Measurements from ENCODE around the gene APCDD1. TPM values are rescaled to one million over a fixed set of nuclear protein-coding genes. Genes with fewer than 3 reads are reported as not detected.

The APCDD1 gene
- total and polyA plus RNA-seq, 2 of the 13 experiments (the other 11 are each of a cell fraction or from before 2014, with no cell fraction given) = 2.1 to 8.6 TPM

DNA sequence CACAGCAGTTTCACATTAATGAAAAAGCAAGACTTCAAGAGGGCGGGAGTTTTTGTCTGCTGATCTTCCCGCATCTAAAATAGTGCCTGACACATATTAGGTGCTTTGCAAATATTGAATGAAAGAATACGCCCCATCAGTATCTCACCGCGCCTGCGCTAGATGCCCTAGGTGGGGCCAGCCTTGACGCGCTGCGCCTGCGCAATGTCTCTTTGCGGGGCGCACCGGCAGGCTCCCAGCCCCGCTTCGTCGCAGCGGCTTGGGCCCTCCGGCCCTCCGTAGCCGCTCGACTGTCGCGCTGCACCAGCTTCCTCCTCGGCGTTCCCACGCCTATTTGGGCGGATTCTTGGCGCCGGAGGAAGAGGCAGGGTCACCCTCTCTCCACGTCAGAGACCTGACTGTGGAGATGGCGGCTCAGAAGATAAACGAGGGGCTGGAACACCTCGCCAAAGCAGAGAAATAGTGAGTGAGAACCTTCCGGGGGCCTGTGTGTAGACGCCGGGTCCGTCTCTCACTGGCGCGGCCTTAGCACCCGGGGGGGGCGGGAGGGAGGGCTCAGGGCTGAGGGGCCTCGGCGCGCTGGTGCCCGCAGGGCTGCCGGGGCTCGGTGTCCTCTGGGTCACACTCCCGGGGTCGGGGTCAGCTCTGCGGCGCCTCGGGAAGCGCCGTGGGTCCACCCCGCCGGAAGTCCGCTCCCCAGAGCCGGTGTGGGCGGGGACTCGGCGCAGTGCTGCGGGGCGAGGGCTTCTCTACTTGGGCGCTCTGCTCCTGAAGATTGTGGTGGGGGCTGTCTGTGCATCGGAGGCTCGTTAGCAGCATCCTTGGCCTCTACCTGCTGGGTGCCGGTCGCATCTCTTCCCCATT lies 71.5 kb downstream of the APCDD1 start, which contains the start of gene NAPG (continued):
- TF ChIP-seq REPIN1 (CRISPR knock-in tag; IDR thresholded peaks at IDR 0.05; ENCODE audit: borderline replicate concordance, low read depth) (peak; percentile 55; the same call in 1 of the 2 replicates), FIP1L1 (IDR thresholded peaks at IDR 0.05; ENCODE audit: borderline replicate concordance, insufficient read depth, low read depth, low read length) (no peak), REXO4 (CRISPR knock-in tag; IDR thresholded peaks at IDR 0.05; ENCODE audit: borderline replicate concordance) (no peak), ZNF496 (CRISPR knock-in tag; IDR thresholded peaks at IDR 0.05; ENCODE audit: insufficient replicate concordance) (no peak), WIZ (CRISPR knock-in tag; IDR thresholded peaks at IDR 0.05) (no peak), ZNF205 (CRISPR knock-in tag; IDR thresholded peaks at IDR 0.05) (no peak), FOXO1 (CRISPR knock-in tag; IDR thresholded peaks at IDR 0.05) (peak; percentile 37; the same call in 1 of the 2 replicates), SNAI1 (CRISPR knock-in tag; IDR thresholded peaks at IDR 0.05; ENCODE audit: borderline replicate concordance) (no peak), ZNF556 (CRISPR knock-in tag; IDR thresholded peaks at IDR 0.05; ENCODE audit: borderline replicate concordance) (peak; percentile 81; the same call in 1 of the 2 replicates), RAD51 (IDR thresholded peaks at IDR 0.05; ENCODE audit: borderline replicate concordance) (no peak), MBNL3 (CRISPR knock-in tag; conservative IDR thresholded peaks at IDR 0.05) (no peak), SOX6 (IDR thresholded peaks at IDR 0.05) (no peak), SOX6 (CRISPR knock-in tag; IDR thresholded peaks at IDR 0.05) (no peak), ATM (IDR thresholded peaks at IDR 0.05; ENCODE audit: borderline replicate concordance) (no peak), ZNF441 (CRISPR knock-in tag; IDR thresholded peaks at IDR 0.05; ENCODE audit: borderline replicate concordance) (peak; percentile 82; the same call in 1 of the 2 replicates), U2AF1 (optimal IDR thresholded peaks at IDR 0.05; ENCODE audit: low read depth, low read length) (no peak), FOSL1 (CRISPR knock-in tag; IDR thresholded peaks at IDR 0.05; ENCODE audit: borderline replicate concordance) (no peak), YEATS4 (CRISPR knock-in tag; IDR thresholded peaks at IDR 0.05; ENCODE audit: borderline replicate concordance) (peak; percentile 73), TCF12 (IDR thresholded peaks at IDR 0.05) (no peak), TCF12 (CRISPR knock-in tag; IDR thresholded peaks at IDR 0.05) (no peak), NCOA2 (CRISPR knock-in tag; IDR thresholded peaks at IDR 0.05) (no peak)
- TF ChIP-seq, protein P1, sequence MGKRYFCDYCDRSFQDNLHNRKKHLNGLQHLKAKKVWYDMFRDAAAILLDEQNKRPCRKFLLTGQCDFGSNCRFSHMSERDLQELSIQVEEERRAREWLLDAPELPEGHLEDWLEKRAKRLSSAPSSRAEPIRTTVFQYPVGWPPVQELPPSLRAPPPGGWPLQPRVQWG (CRISPR knock-in tag; IDR thresholded peaks at IDR 0.05; ENCODE audit: borderline replicate concordance, low read depth) = no peak
- TF ChIP-seq, protein P2, sequence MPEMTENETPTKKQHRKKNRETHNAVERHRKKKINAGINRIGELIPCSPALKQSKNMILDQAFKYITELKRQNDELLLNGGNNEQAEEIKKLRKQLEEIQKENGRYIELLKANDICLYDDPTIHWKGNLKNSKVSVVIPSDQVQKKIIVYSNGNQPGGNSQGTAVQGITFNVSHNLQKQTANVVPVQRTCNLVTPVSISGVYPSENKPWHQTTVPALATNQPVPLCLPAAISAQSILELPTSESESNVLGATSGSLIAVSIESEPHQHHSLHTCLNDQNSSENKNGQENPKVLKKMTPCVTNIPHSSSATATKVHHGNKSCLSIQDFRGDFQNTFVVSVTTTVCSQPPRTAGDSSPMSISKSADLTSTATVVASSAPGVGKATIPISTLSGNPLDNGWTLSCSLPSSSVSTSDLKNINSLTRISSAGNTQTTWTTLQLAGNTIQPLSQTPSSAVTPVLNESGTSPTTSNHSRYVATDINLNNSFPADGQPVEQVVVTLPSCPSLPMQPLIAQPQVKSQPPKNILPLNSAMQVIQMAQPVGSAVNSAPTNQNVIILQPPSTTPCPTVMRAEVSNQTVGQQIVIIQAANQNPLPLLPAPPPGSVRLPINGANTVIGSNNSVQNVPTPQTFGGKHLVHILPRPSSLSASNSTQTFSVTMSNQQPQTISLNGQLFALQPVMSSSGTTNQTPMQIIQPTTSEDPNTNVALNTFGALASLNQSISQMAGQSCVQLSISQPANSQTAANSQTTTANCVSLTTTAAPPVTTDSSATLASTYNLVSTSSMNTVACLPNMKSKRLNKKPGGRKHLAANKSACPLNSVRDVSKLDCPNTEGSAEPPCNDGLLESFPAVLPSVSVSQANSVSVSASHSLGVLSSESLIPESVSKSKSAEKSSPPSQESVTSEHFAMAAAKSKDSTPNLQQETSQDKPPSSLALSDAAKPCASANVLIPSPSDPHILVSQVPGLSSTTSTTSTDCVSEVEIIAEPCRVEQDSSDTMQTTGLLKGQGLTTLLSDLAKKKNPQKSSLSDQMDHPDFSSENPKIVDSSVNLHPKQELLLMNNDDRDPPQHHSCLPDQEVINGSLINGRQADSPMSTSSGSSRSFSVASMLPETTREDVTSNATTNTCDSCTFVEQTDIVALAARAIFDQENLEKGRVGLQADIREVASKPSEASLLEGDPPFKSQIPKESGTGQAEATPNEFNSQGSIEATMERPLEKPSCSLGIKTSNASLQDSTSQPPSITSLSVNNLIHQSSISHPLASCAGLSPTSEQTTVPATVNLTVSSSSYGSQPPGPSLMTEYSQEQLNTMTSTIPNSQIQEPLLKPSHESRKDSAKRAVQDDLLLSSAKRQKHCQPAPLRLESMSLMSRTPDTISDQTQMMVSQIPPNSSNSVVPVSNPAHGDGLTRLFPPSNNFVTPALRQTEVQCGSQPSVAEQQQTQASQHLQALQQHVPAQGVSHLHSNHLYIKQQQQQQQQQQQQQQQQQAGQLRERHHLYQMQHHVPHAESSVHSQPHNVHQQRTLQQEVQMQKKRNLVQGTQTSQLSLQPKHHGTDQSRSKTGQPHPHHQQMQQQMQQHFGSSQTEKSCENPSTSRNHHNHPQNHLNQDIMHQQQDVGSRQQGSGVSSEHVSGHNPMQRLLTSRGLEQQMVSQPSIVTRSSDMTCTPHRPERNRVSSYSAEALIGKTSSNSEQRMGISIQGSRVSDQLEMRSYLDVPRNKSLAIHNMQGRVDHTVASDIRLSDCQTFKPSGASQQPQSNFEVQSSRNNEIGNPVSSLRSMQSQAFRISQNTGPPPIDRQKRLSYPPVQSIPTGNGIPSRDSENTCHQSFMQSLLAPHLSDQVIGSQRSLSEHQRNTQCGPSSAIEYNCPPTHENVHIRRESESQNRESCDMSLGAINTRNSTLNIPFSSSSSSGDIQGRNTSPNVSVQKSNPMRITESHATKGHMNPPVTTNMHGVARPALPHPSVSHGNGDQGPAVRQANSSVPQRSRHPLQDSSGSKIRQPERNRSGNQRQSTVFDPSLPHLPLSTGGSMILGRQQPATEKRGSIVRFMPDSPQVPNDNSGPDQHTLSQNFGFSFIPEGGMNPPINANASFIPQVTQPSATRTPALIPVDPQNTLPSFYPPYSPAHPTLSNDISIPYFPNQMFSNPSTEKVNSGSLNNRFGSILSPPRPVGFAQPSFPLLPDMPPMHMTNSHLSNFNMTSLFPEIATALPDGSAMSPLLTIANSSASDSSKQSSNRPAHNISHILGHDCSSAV (CRISPR knock-in tag; IDR thresholded peaks at IDR 0.05; ENCODE audit: borderline replicate concordance) = no peak

All from HepG2 (cell line).